IMR-90 (cell line): ENCODE measurements around the gene NMNAT3.

ENCODE experiments used
- CEBPB ChIP-seq: IDR thresholded peaks from 2 replicates; pipeline ENCODE4 v1.6.1; 2012; ENCODE audit warnings: low read depth, low read length, improper control_type of control experiment
- MAZ ChIP-seq: IDR thresholded peaks from 2 replicates; pipeline ENCODE4 v1.6.1; 2012; ENCODE audit warnings: low read depth, mild to moderate bottlenecking, low read length, improper control_type of control experiment, moderate library complexity, borderline replicate concordance
- POLR2A ChIP-seq: IDR thresholded peaks from 2 replicates; pipeline ENCODE4 v1.6.1; 2012; ENCODE audit warnings: mild to moderate bottlenecking, low read depth, low read length
- RCOR1 ChIP-seq: IDR thresholded peaks from 2 replicates; pipeline ENCODE4 v1.6.1; 2012; ENCODE audit warnings: mild to moderate bottlenecking, low read length, improper control_type of control experiment; ENCODE audit not compliant: insufficient replicate concordance
- RFX5 ChIP-seq: IDR thresholded peaks from 2 replicates; pipeline ENCODE4 v1.8.0; 2012; ENCODE audit warnings: low read depth, mild to moderate bottlenecking, low read length, moderate library complexity
- TF ChIP-seq, protein P1 (sequence below): conservative IDR thresholded peaks from 2 replicates; pipeline ENCODE4 v1.5.1; 2012; ENCODE audit warnings: mild to moderate bottlenecking, low read depth, low read length, improper control_type of control experiment
- TF ChIP-seq, protein P2 (sequence below): fragments of 150-350 bp; IDR thresholded peaks from 2 replicates; pipeline ENCODE4 v1.6.1; 2017; ENCODE audit warnings: mild to moderate bottlenecking, antibody characterized with exemption, low read length, low read depth
- TF ChIP-seq, protein P3 (sequence below): fragments of 150-350 bp; IDR thresholded peaks from 2 replicates; pipeline ENCODE4 v1.6.1; 2016; ENCODE audit warnings: low read depth, mild to moderate bottlenecking, low read length, moderate library complexity, borderline replicate concordance

- TF ChIP-seq, protein P1, sequence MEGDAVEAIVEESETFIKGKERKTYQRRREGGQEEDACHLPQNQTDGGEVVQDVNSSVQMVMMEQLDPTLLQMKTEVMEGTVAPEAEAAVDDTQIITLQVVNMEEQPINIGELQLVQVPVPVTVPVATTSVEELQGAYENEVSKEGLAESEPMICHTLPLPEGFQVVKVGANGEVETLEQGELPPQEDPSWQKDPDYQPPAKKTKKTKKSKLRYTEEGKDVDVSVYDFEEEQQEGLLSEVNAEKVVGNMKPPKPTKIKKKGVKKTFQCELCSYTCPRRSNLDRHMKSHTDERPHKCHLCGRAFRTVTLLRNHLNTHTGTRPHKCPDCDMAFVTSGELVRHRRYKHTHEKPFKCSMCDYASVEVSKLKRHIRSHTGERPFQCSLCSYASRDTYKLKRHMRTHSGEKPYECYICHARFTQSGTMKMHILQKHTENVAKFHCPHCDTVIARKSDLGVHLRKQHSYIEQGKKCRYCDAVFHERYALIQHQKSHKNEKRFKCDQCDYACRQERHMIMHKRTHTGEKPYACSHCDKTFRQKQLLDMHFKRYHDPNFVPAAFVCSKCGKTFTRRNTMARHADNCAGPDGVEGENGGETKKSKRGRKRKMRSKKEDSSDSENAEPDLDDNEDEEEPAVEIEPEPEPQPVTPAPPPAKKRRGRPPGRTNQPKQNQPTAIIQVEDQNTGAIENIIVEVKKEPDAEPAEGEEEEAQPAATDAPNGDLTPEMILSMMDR: no peak
- TF ChIP-seq, protein P2, sequence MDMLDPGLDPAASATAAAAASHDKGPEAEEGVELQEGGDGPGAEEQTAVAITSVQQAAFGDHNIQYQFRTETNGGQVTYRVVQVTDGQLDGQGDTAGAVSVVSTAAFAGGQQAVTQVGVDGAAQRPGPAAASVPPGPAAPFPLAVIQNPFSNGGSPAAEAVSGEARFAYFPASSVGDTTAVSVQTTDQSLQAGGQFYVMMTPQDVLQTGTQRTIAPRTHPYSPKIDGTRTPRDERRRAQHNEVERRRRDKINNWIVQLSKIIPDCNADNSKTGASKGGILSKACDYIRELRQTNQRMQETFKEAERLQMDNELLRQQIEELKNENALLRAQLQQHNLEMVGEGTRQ: no peak
- TF ChIP-seq, protein P3, sequence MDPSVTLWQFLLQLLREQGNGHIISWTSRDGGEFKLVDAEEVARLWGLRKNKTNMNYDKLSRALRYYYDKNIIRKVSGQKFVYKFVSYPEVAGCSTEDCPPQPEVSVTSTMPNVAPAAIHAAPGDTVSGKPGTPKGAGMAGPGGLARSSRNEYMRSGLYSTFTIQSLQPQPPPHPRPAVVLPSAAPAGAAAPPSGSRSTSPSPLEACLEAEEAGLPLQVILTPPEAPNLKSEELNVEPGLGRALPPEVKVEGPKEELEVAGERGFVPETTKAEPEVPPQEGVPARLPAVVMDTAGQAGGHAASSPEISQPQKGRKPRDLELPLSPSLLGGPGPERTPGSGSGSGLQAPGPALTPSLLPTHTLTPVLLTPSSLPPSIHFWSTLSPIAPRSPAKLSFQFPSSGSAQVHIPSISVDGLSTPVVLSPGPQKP: no peak
- TF ChIP-seq POLR2A: no peak
- TF ChIP-seq CEBPB: no peak
- TF ChIP-seq RCOR1: no peak
- TF ChIP-seq RFX5: no peak
- no peak for TF ChIP-seq MAZ
Measured at GRCh38 chr3:139710212-139710611, 32.4 kb upstream of the NMNAT3 start.
